GM12865 (cell line): ENCODE measurements around the gene CTNNBL1.

Source experiments
- DNase-seq: peaks from one replicate; pipeline ENCODE4 v3.0.0; 2010; ENCODE audit warnings: low read depth
- H3K4me3 ChIP-seq: 2 replicates; pipeline ENCODE4 v1.5.1; 2011; ENCODE audit warnings: mild to moderate bottlenecking, low read depth, low read length, control low read depth
- CTCF ChIP-seq: IDR thresholded peaks from 2 replicates; pipeline ENCODE4 v1.5.1; 2011; ENCODE audit warnings: low read length, control low read depth, low read depth, inconsistent platforms; ENCODE audit not compliant: insufficient read depth; ENCODE audit errors: missing control alignments

Gene CTNNBL1

GRCh38 chr20:37880726-37881591, 187.1 kb downstream of the CTNNBL1 start:
- DNase-seq = no peak
- no peak overlapping the region for H3K4me3 ChIP-seq
- TF ChIP-seq CTCF = no peak

GRCh38 chr20:37881601-37882343, 187.9 kb downstream of the CTNNBL1 start:
- no peak overlapping the region for H3K4me3 ChIP-seq
- no peak for DNase-seq
- no peak for TF ChIP-seq CTCF

- H3K4me3 ChIP-seq = no peak overlapping the region
- no peak for TF ChIP-seq CTCF
Observed at GRCh38 chr20:37882961-37883712, 189.3 kb downstream of the CTNNBL1 start.

GRCh38 chr20:37885042-37885441, 191.2 kb downstream of the CTNNBL1 start:
- no peak overlapping the region for H3K4me3 ChIP-seq
- TF ChIP-seq CTCF = no peak
- DNase-seq = no peak

More at GRCh38 chr20:37882961-37883712, 189.3 kb downstream of the CTNNBL1 start:
- DNase-seq = no peak

GRCh38 chr20:37885593-37886503, 192.0 kb downstream of the CTNNBL1 start:
- TF ChIP-seq CTCF = no peak
- H3K4me3 ChIP-seq = no peak overlapping the region
- no peak for DNase-seq

- H3K4me3 ChIP-seq = no peak overlapping the region
- peak; percentile 61 for DNase-seq
- TF ChIP-seq CTCF = no peak
Observed at GRCh38 chr20:37886851-37887297, 193.0 kb downstream of the CTNNBL1 start.
